A549 (cell line): ENCODE data around the gene ARRDC5. TPM values are rescaled to one million over a fixed set of nuclear protein-coding genes. Genes with fewer than 3 reads are reported as not detected.
"Not testable (repeated sequence)": the region's sequence is repeated elsewhere in the genome, so short reads cannot be mapped to it uniquely, and the experiment has no call there.

Experiments
- ATAC-seq, 2 experiments: fragments of 200-7000 bp in 1 of 2; fragments of >200 bp in 1 of 2; cut with Nextera tagmentation in 1 of 2; cut with Tn5 transposase in 1 of 2; 3 replicates each; pipeline versions ENCODE4 v1.8.0 to v1.9.1; 2018 to 2020; ENCODE audit warnings: mild to moderate bottlenecking in 1 of 2, moderate library complexity in 1 of 2
- CTCF ChIA-PET: fragments of 300-600 bp; sonication (Branson Sonifier 250); formaldehyde crosslinking; extraction: SDS; loops from one replicate; lab custom pipeline; 2021; ENCODE audit warnings: antibody characterized with exemption, inconsistent platforms; lab: Yijun Ruan, JAX
- POLR2A ChIA-PET: fragments of 350-600 bp; formaldehyde crosslinking; extraction: SDS; loops from one replicate; lab custom pipeline; 2021; ENCODE audit warnings: antibody characterized with exemption, inconsistent platforms; lab: Yijun Ruan, JAX
- DNase-seq, 2 experiments: peaks; one replicate each; pipeline versions ENCODE4 v3.0.0 to v3.0.0-alpha.2; 2011 to 2016; ENCODE audit warnings: low read depth in 1 of 2, low spot score in 1 of 2
- FAIRE-seq: peaks from 2 replicates; lab custom pipeline; 2011; peaks lifted over from hg19 to GRCh38; lab: Jason Lieb, UNC
- H3K27ac ChIP-seq, 2 experiments: fragments of >200 bp; sonication (Bioruptor Twin); formaldehyde crosslinking; 3 replicates each; pipeline ENCODE4 v1.5.1; 2016 to 2017
- H3K4me1 ChIP-seq: fragments of >200 bp; sonication (Bioruptor Twin); formaldehyde crosslinking; 3 replicates; pipeline ENCODE4 v1.6.1; 2016
- H3K4me2 ChIP-seq: fragments of >200 bp; sonication (Bioruptor Twin); formaldehyde crosslinking; 3 replicates; pipeline ENCODE4 v1.6.1; 2016
- H3K4me3 ChIP-seq: fragments of >200 bp; sonication (Bioruptor Twin); formaldehyde crosslinking; 3 replicates; pipeline ENCODE4 v1.5.1; 2016
- H3K9me3 ChIP-seq: fragments of >200 bp; sonication (Bioruptor Twin); formaldehyde crosslinking; 3 replicates; pipeline ENCODE4 v1.6.1; 2016
- CBX8 ChIP-seq: fragments of 200-600 bp; sonication (generic); IDR thresholded peaks from 2 replicates; pipeline ENCODE4 v1.6.1; 2016
- EHF ChIP-seq: fragments of 250-450 bp; sonication (Bioruptor Pico); IDR thresholded peaks from 2 replicates; pipeline ENCODE4 v1.5.0; 2020; ENCODE audit warnings: mild to moderate bottlenecking
- EP300 ChIP-seq, 2 experiments: fragments of >200 bp; sonication (Bioruptor Twin); formaldehyde crosslinking; IDR thresholded peaks; 2 replicates in 1 of 2; 3 replicates in 1 of 2; pipeline ENCODE4 v1.6.1; 2016 to 2017
- ESRRA ChIP-seq: fragments of 150-350 bp; IDR thresholded peaks from 2 replicates; pipeline ENCODE4 v1.6.1; 2014; ENCODE audit warnings: mild to moderate bottlenecking, low read length, borderline replicate concordance
- FOXS1 ChIP-seq: fragments of 250-450 bp; sonication (Bioruptor Pico); IDR thresholded peaks from 2 replicates; pipeline ENCODE4 v1.5.0; 2020; ENCODE audit warnings: mild to moderate bottlenecking, moderate library complexity
- HEYL ChIP-seq: fragments of 250-450 bp; sonication (Bioruptor Pico); IDR thresholded peaks from 2 replicates; pipeline ENCODE4 v1.8.0; 2021; ENCODE audit warnings: mild to moderate bottlenecking, moderate library complexity
- KDM1A ChIP-seq: fragments of 200-600 bp; sonication (generic); IDR thresholded peaks from 2 replicates; pipeline ENCODE4 v1.6.1; 2016; ENCODE audit warnings: low read depth, mild to moderate bottlenecking
- KDM5A ChIP-seq: fragments of 200-600 bp; sonication (generic); IDR thresholded peaks from 2 replicates; pipeline ENCODE4 v1.6.1; 2016; ENCODE audit warnings: antibody characterized with exemption, mild to moderate bottlenecking
- MYC ChIP-seq: IDR thresholded peaks from 2 replicates; pipeline ENCODE4 v1.6.1; 2012; ENCODE audit warnings: mild to moderate bottlenecking, inconsistent platforms, low read length, improper control_type of control experiment, borderline replicate concordance
- NR3C1 ChIP-seq: fragments of >200 bp; sonication (Bioruptor Twin); formaldehyde crosslinking; IDR thresholded peaks from 3 replicates; pipeline ENCODE4 v1.6.1; 2017
- POLR2A ChIP-seq: IDR thresholded peaks from 2 replicates; pipeline ENCODE4 v1.6.1; 2012; ENCODE audit warnings: mild to moderate bottlenecking, low read length
- POLR2AphosphoS2 ChIP-seq: conservative IDR thresholded peaks from 2 replicates; pipeline ENCODE4 v1.6.1; 2012; ENCODE audit warnings: low read length, improper control_type of control experiment, inconsistent platforms
- RARB ChIP-seq: fragments of 250-450 bp; sonication (Bioruptor Pico); IDR thresholded peaks from 2 replicates; pipeline ENCODE4 v1.8.0; 2021; ENCODE audit warnings: mild to moderate bottlenecking, moderate library complexity
- RNF2 ChIP-seq: fragments of 200-600 bp; sonication (generic); IDR thresholded peaks from 2 replicates; pipeline ENCODE4 v1.6.1; 2016; ENCODE audit warnings: low read depth, mild to moderate bottlenecking, antibody characterized with exemption, moderate library complexity, borderline replicate concordance
- SREBF2 ChIP-seq: fragments of 450-650 bp; IDR thresholded peaks from 2 replicates; pipeline ENCODE4 v1.6.1; 2014; ENCODE audit warnings: mild to moderate bottlenecking, moderate library complexity
- TP53 ChIP-seq: fragments of 250-450 bp; sonication (Bioruptor Pico); IDR thresholded peaks from 2 replicates; pipeline ENCODE4 v1.5.0; 2021; ENCODE audit warnings: mild to moderate bottlenecking, moderate library complexity
- ZFP36 ChIP-seq: fragments of 450-650 bp; IDR thresholded peaks from 2 replicates; pipeline ENCODE4 v1.6.1; 2014; ENCODE audit warnings: borderline replicate concordance; ENCODE audit not compliant: partially characterized antibody
- WGBS: methylation state at CpG from one replicate; pipeline ENCODE4 v1.1.6; 2017; ENCODE audit errors: missing lambda C conversion rate; 5-methylcytosine and 5-hydroxymethylcytosine counted together
- polyA plus RNA-seq, 4 experiments: library from polyadenylated mRNA; depleted of rRNA in 3 of 4; stranded (reverse); fragments of >200 nt; fragmentation: RNase III in 1 of 4; extraction: RNeasy Plus Mini Kit Qiagen cat#74134 plus additional on column Dnase treatment in 1 of 4; gene quantifications; 2 replicates in 3 of 4; 3 replicates in 1 of 4; pipeline ENCODE4 v1.2.3, GENCODE V29; 2011 to 2017
- TF ChIP-seq, protein P1 (sequence below): fragments of 200-600 bp; sonication (generic); IDR thresholded peaks from 2 replicates; pipeline ENCODE4 v1.6.1; 2016; ENCODE audit warnings: antibody characterized with exemption, mild to moderate bottlenecking, moderate library complexity
- TF ChIP-seq, protein P2 (sequence below): fragments of 450-650 bp; IDR thresholded peaks from 2 replicates; pipeline ENCODE4 v1.6.1; 2014; ENCODE audit warnings: antibody characterized with exemption
- TF ChIP-seq, protein P3 (sequence below): IDR thresholded peaks from 2 replicates; pipeline ENCODE4 v1.6.1; 2012

The ARRDC5 gene
- polyA plus RNA-seq, 2 of the 4 experiments (the other 2 are of a cell fraction) = not detected

DNA sequence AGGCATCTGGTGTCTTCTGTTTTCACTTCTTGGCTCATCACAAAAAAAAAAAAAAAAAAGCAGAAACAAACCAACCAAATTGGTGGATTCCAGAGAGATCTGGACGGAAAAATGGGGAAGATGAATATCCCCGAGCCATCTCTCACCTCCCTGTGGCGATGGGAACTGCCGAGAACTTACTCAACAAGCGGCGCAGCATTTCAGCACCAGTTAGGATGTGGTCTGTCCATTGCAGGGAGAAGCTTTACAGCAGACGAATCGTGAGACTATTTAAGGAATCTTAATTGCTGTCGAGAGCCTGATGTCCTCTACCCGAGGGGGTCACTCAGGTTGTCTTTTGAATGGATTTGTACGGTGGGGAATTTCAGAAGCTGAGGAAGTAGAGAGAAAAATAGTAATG is 49.0 kb upstream of the ARRDC5 start (continued):
- TF ChIP-seq, protein P1, sequence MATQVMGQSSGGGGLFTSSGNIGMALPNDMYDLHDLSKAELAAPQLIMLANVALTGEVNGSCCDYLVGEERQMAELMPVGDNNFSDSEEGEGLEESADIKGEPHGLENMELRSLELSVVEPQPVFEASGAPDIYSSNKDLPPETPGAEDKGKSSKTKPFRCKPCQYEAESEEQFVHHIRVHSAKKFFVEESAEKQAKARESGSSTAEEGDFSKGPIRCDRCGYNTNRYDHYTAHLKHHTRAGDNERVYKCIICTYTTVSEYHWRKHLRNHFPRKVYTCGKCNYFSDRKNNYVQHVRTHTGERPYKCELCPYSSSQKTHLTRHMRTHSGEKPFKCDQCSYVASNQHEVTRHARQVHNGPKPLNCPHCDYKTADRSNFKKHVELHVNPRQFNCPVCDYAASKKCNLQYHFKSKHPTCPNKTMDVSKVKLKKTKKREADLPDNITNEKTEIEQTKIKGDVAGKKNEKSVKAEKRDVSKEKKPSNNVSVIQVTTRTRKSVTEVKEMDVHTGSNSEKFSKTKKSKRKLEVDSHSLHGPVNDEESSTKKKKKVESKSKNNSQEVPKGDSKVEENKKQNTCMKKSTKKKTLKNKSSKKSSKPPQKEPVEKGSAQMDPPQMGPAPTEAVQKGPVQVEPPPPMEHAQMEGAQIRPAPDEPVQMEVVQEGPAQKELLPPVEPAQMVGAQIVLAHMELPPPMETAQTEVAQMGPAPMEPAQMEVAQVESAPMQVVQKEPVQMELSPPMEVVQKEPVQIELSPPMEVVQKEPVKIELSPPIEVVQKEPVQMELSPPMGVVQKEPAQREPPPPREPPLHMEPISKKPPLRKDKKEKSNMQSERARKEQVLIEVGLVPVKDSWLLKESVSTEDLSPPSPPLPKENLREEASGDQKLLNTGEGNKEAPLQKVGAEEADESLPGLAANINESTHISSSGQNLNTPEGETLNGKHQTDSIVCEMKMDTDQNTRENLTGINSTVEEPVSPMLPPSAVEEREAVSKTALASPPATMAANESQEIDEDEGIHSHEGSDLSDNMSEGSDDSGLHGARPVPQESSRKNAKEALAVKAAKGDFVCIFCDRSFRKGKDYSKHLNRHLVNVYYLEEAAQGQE = no peak
- no peak for TF ChIP-seq HEYL (CRISPR knock-in tag)

DNA sequence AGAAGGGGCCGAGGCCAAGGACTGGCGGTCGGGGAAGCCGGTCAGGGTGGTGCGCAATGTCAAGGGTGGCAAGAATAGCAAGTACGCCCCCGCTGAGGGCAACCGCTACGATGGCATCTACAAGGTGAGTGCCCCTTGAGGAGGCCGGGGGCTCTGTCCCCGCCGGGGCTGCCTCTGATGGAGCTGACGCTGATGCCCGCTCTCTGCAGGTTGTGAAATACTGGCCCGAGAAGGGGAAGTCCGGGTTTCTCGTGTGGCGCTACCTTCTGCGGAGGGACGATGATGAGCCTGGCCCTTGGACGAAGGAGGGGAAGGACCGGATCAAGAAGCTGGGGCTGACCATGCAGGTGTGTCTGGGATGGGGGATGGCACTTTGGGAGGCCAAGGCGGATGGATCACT is 48.0 kb upstream of the ARRDC5 start:
- H3K4me3 ChIP-seq, H3K9me3 ChIP-seq, ATAC-seq, H3K27ac ChIP-seq, DNase-seq, FAIRE-seq, H3K4me2 ChIP-seq, H3K4me1 ChIP-seq: not testable (repeated sequence)
- WGBS = 89% methylated on average over 14 of the region's 23 CpGs
- ChIA-PET POLR2A (interaction anchor here (0.9 kb wide), 1 partner anchor 39 kb away, joined by 3 read pairs; no protein-coding TSS in a partner anchor), CTCF (interaction anchor here (1.7 kb wide), 1 partner anchor 81 kb away, joined by 4 read pairs; no protein-coding TSS in a partner anchor)

DNA sequence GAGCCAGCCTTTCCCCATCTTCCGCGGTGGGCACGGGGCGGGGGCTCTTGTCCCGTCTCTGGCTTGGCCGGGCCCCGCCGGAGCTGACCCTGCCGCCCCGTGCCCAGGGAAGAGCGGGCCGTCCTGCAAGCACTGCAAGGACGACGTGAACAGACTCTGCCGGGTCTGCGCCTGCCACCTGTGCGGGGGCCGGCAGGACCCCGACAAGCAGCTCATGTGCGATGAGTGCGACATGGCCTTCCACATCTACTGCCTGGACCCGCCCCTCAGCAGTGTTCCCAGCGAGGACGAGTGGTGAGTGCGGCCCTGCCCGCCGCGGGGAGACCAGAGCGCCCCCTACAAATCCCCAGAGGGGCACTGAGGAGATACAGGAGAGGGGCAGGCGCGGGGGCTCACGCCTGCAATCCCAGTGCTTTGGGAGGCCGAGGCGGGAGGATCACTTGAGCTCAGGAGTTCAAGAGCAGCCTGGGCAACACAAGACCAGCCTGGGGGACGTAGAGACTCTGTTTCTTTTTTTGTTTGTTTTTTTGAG is 39.0 kb upstream of the ARRDC5 start:
- DNase-seq, POLR2A ChIA-PET, H3K4me2 ChIP-seq, ATAC-seq, H3K4me3 ChIP-seq, FAIRE-seq, H3K27ac ChIP-seq, H3K9me3 ChIP-seq, H3K4me1 ChIP-seq: not testable (repeated sequence)
- WGBS = 98% methylated on average over 24 of the region's 35 CpGs
- CTCF ChIA-PET = interaction anchor here (0.7 to 1.0 kb wide), 3 partner anchors 30 to 97 kb away, joined by 3 read pairs; no protein-coding TSS in a partner anchor

DNA sequence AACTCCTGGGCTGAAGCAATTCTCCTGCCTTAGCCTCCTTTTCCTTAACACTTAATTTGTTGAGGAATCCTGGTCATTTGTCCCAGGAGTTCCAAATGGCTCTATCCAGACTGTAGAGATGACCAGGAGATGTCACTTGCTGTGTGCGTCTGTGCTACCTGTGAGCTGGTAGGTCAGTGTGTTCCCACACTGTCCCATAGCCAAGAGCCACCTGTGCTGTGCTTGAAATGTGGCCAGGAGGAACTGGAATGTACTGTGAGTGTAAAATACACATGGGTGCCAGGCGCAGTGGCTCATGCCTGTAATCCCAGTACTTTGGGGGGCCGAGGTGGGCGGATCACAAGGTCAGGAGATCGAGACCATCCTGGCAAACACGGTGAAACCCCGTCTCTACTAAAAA is 36.8 kb upstream of the ARRDC5 start:
- Histone ChIP-seq H3K4me3 (no peak overlapping the region), H3K4me1 (no peaks in the 10 kb centered on the region)
- ChIA-PET POLR2A (no interaction called here), CTCF (interaction anchor here (0.6 to 2.1 kb wide), 4 partner anchors 10 to 92 kb away, joined by 3 to 7 read pairs (median 4); no protein-coding TSS in a partner anchor)
- TF ChIP-seq, protein P2, sequence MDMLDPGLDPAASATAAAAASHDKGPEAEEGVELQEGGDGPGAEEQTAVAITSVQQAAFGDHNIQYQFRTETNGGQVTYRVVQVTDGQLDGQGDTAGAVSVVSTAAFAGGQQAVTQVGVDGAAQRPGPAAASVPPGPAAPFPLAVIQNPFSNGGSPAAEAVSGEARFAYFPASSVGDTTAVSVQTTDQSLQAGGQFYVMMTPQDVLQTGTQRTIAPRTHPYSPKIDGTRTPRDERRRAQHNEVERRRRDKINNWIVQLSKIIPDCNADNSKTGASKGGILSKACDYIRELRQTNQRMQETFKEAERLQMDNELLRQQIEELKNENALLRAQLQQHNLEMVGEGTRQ = no peak
- TF ChIP-seq ZFP36 = no peak
- TF ChIP-seq NR3C1 = no peak
- TF ChIP-seq MYC = no peak
- no peak for TF ChIP-seq KDM5A
- no peak for TF ChIP-seq EP300 (IDR thresholded peaks at IDR 0.05)
- TF ChIP-seq, protein P3, sequence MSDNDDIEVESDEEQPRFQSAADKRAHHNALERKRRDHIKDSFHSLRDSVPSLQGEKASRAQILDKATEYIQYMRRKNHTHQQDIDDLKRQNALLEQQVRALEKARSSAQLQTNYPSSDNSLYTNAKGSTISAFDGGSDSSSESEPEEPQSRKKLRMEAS = no peak
- no peak for TF ChIP-seq RARB (CRISPR knock-in tag)
- no peak for TF ChIP-seq CBX8
- no peak for TF ChIP-seq KDM1A
- no peak for TF ChIP-seq EHF
- no peak for TF ChIP-seq RNF2
- no peak for TF ChIP-seq FOXS1 (CRISPR knock-in tag)
- TF ChIP-seq POLR2A = no peak
- no peak for TF ChIP-seq TP53
- no peak for TF ChIP-seq SREBF2
- no peak for TF ChIP-seq POLR2AphosphoS2
- TF ChIP-seq, protein P1 = no peak
- TF ChIP-seq ESRRA = no peak
- TF ChIP-seq, all 56 proteins: peak for 0
- H3K27ac ChIP-seq = no peak overlapping the region
- DNase-seq (no peak), ATAC-seq (no peak), FAIRE-seq (no peak)
- no peak overlapping the region for H3K4me2 ChIP-seq
- H3K9me3 ChIP-seq = no peaks in the 10 kb centered on the region
- 100% methylated on average over 7 of the region's 7 CpGs for WGBS

DNA sequence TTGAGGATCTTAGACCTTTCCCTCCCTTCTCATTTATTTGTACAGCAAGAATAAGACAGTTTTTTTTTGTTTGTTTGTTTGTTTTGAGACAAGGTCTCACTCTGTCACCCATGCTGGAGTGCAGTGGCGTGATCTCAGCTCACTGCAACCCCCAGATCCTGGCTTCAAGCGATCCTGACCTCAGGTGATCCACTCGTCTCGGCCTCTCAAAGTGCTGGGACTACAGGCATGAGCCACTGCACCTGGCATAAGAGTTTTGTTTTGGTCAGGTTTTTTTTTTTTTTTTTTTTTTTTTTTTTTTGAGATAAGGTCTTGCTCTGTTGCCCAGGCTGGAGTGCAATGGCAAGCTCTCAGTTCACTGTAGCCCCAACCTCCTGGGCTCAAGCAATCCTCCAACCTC is 35.8 kb upstream of the ARRDC5 start:
- not testable (repeated sequence) for DNase-seq, H3K27ac ChIP-seq, H3K4me3 ChIP-seq, FAIRE-seq, H3K9me3 ChIP-seq, H3K4me2 ChIP-seq, ATAC-seq, H3K4me1 ChIP-seq
- 93% methylated on average over 4 of the region's 4 CpGs for WGBS
- ChIA-PET CTCF (interaction anchor here (1.3 to 2.1 kb wide), 2 partner anchors 67 to 93 kb away, joined by 4 to 7 read pairs; no protein-coding TSS in a partner anchor), POLR2A (interaction anchor here (0.7 kb wide), 2 partner anchors 24 to 129 kb away, joined by 3 to 4 read pairs; no protein-coding TSS in a partner anchor)
